Measurements from ENCODE around the gene NEURL1.
A peak's percentile ranks its signal among the peaks of the same experiment; 100 is the strongest.

Gene NEURL1

DNA sequence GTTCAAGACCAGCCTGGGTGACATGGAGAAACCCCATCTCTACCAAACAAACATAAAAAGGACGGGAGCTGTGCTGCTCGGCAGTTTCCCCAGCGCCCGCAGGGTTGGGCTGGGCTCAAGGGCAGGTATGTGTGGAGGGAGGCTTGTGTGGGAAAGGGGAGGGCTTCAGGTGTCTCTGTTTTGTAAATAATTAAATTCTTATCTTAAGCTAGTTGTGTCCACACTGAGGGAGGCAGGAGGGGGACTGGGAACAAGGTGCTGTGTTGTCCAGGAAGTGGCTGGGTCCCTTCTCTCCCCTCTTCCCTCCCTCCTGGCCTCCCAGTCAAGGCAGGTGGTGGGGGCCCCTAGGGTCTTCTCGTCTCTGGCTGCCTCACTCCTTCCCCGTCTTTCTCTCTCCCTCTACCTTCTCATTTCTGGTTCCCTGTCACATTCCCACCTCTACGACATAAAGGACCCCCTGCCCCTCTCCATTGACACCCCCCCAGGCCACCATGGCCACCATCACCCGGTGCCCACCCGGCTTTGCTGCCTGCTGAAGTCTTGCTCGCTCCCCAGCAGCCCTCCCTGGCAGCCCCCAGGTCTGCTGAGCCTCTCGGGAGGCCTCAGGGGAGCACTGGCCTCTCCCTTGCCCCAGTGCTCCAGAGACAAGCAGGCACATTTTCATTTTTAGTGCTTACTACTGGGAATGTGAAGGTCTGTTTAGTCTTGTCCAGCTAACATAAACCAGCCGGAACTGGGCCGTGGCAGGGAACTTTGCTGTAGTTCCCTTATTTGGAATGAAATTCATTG lies 19.3 kb downstream of the NEURL1 start:
- Histone ChIP-seq H3K27ac (no peak overlapping the region), H3K4me2 (ENCODE audit: low read length) (no peak overlapping the region), H3K9ac (no peak overlapping the region)

DNA sequence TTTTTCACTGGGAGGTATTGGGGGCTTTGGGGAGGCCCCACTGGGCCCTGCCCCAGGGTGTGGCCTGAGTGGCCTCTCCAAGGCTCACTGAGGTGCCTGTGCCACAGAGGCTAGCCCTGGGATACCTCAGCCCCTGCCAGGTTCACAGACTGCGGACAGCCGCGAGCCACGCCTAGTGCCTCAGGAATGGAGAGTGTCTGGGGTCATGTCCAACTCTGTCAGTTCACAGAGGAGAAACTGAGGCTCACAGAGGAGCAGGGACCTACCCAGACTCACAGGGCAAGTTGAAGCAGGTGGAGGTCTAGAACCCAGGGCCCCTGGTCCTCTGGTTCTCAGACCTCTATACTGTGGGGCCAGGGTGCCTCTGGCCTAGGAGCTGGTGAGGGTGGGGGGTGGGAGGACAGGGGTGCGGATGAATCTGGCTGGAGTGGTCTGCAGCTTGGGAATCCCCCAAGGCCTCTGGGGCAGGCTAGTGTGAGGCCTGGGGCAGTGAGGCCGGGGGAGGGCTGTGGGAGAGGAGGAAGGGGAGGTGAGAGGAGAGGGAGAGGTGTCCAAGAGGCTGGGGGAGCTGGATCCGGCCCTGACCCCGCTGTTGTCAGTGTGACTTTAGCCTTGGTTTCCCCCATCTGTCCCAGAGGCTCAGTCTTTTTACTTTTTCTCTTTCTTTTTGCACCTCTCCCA lies 20.0 kb downstream of the NEURL1 start:
- H3K27ac ChIP-seq, result no peak overlapping the region
- no peak overlapping the region for H3K4me2 ChIP-seq (ENCODE audit: low read length)
- H3K4me1 ChIP-seq, result peaks cover 15% of the 10 kb centered on the region
- H3K36me3 ChIP-seq (ENCODE audit: control insufficient read depth, insufficient read depth, low read length), result no peaks in the 10 kb centered on the region
- no peaks in the 10 kb centered on the region for H3K9me3 ChIP-seq (ENCODE audit: control insufficient read depth, low read length)
- H3K4me3 ChIP-seq (ENCODE audit: low read depth, low read length), result no peak overlapping the region
- no peak overlapping the region for H3K9ac ChIP-seq
- TF ChIP-seq CTCF (IDR thresholded peaks at IDR 0.05), result no peak
- peak overlapping the region; percentile 21 for H2AFZ ChIP-seq
- no peaks in the 10 kb centered on the region for H3K79me2 ChIP-seq
- no peaks in the 10 kb centered on the region for H3K27me3 ChIP-seq (ENCODE audit: control insufficient read depth, insufficient read depth, low read length)

More for the DNA sequence above, 19.3 kb downstream of the NEURL1 start:
- no peak for TF ChIP-seq CTCF (IDR thresholded peaks at IDR 0.05)
- Histone ChIP-seq H3K79me2 (no peaks in the 10 kb centered on the region), H3K9me3 (ENCODE audit: control insufficient read depth, low read length) (no peaks in the 10 kb centered on the region), H3K36me3 (ENCODE audit: control insufficient read depth, insufficient read depth, low read length) (no peaks in the 10 kb centered on the region), H2AFZ (peak overlapping the region; percentile 63), H3K27me3 (ENCODE audit: control insufficient read depth, insufficient read depth, low read length) (no peaks in the 10 kb centered on the region), H3K4me3 (ENCODE audit: low read depth, low read length) (no peak overlapping the region), H3K4me1 (peaks cover 15% of the 10 kb centered on the region)

DNA sequence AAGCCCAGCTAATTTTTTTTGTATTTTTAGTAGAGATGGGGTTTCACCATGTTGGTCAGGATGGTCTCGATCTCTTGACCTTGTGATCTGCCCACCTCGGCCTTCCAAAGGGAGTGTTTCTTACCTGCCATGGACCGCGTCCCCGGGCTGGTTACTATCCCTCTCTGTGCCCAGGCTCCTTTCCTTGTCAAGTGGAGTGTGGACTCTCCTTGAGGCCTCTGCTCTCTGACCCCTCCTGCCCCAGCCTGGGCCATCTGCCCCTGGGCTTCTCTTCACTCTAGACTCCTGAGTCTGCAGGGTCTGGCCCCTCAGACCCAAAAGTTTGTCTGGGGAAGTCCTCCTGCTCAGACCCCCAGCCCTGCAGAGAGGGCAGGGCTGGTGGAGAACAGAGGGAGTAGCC lies 20.7 kb downstream of the NEURL1 start:
- H3K4me1 ChIP-seq, result peaks cover 15% of the 10 kb centered on the region
- H3K27me3 ChIP-seq (ENCODE audit: control insufficient read depth, insufficient read depth, low read length), result no peaks in the 10 kb centered on the region
- H2AFZ ChIP-seq, result no peak overlapping the region
- no peak for TF ChIP-seq CTCF (IDR thresholded peaks at IDR 0.05)
- no peaks in the 10 kb centered on the region for H3K79me2 ChIP-seq
- no peak overlapping the region for H3K9ac ChIP-seq
- no peak overlapping the region for H3K4me2 ChIP-seq (ENCODE audit: low read length)
- H3K4me3 ChIP-seq (ENCODE audit: low read depth, low read length), result no peak overlapping the region
- no peaks in the 10 kb centered on the region for H3K36me3 ChIP-seq (ENCODE audit: control insufficient read depth, insufficient read depth, low read length)
- no peaks in the 10 kb centered on the region for H3K9me3 ChIP-seq (ENCODE audit: control insufficient read depth, low read length)
- H3K27ac ChIP-seq, result no peak overlapping the region

GRCh38 chr10:103517234-103518085 lies 24.0 kb downstream of the NEURL1 start:
- no peaks in the 10 kb centered on the region for H3K9me3 ChIP-seq (ENCODE audit: control insufficient read depth, low read length)
- no peak overlapping the region for H3K4me2 ChIP-seq (ENCODE audit: low read length)
- H3K9ac ChIP-seq, result no peak overlapping the region
- no peak overlapping the region for H3K27ac ChIP-seq
- H3K36me3 ChIP-seq (ENCODE audit: control insufficient read depth, insufficient read depth, low read length), result no peaks in the 10 kb centered on the region
- H3K79me2 ChIP-seq, result no peaks in the 10 kb centered on the region
- no peaks in the 10 kb centered on the region for H3K27me3 ChIP-seq (ENCODE audit: control insufficient read depth, insufficient read depth, low read length)
- no peak overlapping the region for H3K4me3 ChIP-seq (ENCODE audit: low read depth, low read length)
- no peak for TF ChIP-seq CTCF (IDR thresholded peaks at IDR 0.05)
- H3K4me1 ChIP-seq, result peaks cover 9% of the 10 kb centered on the region
- H2AFZ ChIP-seq, result no peak overlapping the region

Measured in parathyroid adenoma (tissue), 2 donors.